ENCODE data around the gene GRID1.
A peak's percentile ranks its signal among the peaks of the same experiment; 100 is the strongest.

GRID1 gene

DNA sequence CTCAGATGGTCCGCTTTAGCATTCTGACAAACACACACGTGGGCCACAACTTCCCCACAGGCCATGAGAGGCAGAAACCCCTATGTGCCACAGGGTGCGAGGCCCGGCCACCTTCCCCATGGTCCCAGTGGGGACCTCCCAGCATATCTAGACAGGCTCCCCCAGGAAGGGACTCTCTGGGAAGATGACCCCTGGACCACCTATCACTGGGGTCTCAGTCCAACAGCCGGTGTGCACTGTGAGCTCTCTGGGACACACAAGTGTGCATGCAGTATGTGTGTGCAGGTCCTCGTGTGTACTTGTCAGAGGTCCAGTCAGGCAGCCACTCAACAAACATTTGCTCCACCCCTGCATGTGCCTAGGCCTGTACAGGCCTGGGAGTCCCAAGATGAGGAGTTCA is 18.7 kb downstream of the GRID1 start:
- H3K4ac ChIP-seq (ENCODE audit: low read depth, low read length), result no peak overlapping the region
- no peak overlapping the region for H2AK5ac ChIP-seq (ENCODE audit: low read length)
- no peaks in the 10 kb centered on the region for H3K79me1 ChIP-seq (ENCODE audit: low read length)
- H3K4me1 ChIP-seq (ENCODE audit: control insufficient read depth, low read depth, low read length), result peaks cover 8% of the 10 kb centered on the region
- H3K9ac ChIP-seq (ENCODE audit: low read length), result no peak overlapping the region
- no peak overlapping the region for H3K23ac ChIP-seq (ENCODE audit: low read length)
- H3K27ac ChIP-seq (ENCODE audit: low read depth, low read length), result no peak overlapping the region
- no peak overlapping the region for H2BK5ac ChIP-seq (ENCODE audit: low read length)
- H3K18ac ChIP-seq (ENCODE audit: low read length), result no peak overlapping the region
- H4K5ac ChIP-seq (ENCODE audit: low read length), result no peak overlapping the region
- no peak overlapping the region for H2BK15ac ChIP-seq (replicated peaks; ENCODE audit: low read depth)
- H2BK120ac ChIP-seq (ENCODE audit: low read depth, low read length), result no peak overlapping the region
- H3K36me3 ChIP-seq (ENCODE audit: control insufficient read depth, insufficient read depth, low read length), result no peaks in the 10 kb centered on the region
- H3K56ac ChIP-seq (ENCODE audit: low read length), result no peak overlapping the region
- no peak overlapping the region for H4K8ac ChIP-seq (ENCODE audit: low read depth, low read length)
- DNase-seq, result no peak
- H3K4me2 ChIP-seq (ENCODE audit: low read length), result no peak overlapping the region
- H3K79me2 ChIP-seq (ENCODE audit: control insufficient read depth, insufficient read depth, low read length), result no peaks in the 10 kb centered on the region
- no CpG with 5 or more reads among the region's 6 CpGs for WGBS (ENCODE audit: extremely low coverage, insufficient coverage, low lambda C conversion rate)
- no peaks in the 10 kb centered on the region for H3K27me3 ChIP-seq (ENCODE audit: insufficient read depth, low read length, poor library complexity)
- H3K4me3 ChIP-seq (ENCODE audit: low read length), result no peak overlapping the region

DNA sequence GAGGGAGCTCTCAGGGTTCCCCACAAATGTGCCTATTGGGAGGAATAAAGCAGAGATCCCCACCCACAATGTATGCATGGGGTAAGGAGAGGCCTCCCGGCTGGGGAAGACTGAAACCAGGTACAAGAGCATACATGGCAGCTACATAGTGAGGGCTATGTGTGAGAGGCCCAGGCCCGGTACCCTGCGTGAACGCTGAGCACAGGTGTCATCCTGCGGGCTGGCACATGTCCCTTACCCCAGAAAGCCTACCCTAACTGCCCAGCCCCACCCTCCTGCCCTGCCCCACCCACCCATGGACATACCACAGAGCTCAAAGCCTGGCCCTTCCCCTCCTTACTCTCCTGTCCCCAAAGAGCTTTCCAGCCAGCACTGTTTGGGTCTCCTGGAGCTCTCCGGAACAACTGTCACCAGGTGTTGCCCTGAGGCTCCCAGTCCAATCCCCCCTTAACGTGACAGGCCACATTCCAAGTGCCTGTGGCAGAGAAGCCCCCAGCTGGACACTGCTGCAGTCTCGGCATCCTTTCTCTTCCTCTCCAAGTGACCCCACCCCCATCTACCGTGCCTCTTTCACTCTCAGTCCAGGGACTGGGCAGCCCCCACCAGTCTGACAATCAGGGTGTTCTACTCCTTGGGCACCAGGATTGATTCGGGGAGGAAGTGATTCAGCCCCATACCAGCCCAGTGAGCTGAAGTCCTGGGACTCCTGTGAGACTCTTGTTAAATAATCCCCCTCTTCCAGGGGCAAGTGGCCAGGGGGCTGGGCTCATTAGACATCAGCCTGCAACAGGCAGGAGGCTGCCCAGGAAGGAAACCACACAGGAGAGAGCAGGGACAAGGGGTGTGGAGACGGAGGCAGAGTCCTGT is 19.6 kb downstream of the GRID1 start:
- Histone ChIP-seq H4K8ac (ENCODE audit: low read depth, low read length) (no peak overlapping the region), H2BK15ac (replicated peaks; ENCODE audit: low read depth) (no peak overlapping the region)
- no CpG with 5 or more reads among the region's 11 CpGs for WGBS (ENCODE audit: extremely low coverage, insufficient coverage, low lambda C conversion rate)

DNA sequence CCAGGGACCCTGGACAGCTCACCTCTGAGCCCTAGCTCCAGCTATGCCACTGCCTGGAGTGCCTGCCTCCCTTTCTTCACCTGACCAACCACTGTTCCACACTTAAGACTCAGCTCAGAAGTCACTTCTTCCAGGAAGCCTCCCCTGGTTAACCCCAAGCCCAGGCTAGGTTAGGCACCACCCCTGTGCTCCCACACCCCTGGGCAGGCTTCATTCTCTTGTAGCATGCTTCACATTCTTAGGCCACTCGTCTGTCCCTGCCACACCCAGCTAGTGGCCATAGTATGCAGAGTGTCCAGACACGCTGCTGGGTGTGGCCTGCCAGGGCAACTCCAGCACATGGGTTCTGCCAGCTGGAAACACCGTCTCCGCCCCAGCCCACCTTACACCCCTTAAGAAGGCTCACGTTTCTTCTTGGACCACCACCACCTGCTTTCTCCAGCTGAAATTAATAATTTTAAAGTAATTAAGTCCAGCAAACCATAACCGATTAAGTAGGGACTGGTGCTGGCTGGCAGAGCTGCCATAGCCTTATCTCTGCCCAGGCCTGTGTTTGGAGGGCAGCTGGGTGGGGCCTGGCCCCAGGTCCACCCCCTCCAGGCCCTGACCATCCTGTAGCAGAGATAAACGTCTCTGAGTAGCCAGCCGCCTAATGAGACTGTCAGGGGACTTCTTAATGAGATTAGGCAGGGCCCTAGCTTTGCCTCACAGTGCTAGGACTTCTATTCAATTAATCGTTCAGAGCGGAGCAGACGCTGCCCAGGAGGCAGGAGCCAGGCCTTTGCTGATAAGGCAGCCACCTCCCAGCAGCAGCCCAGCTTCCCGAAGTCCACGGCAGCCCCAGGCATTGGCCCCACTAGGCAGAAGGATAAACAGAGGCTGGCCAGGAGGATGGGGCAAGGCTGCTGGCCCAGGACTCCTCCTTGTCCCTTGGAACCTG is 20.5 kb downstream of the GRID1 start:
- Histone ChIP-seq H2BK120ac (ENCODE audit: low read depth, low read length) (no peak overlapping the region), H3K18ac (ENCODE audit: low read length) (no peak overlapping the region), H2AK5ac (ENCODE audit: low read length) (no peak overlapping the region), H4K8ac (ENCODE audit: low read depth, low read length) (no peak overlapping the region), H3K9ac (ENCODE audit: low read length) (no peak overlapping the region), H2BK15ac (replicated peaks; ENCODE audit: low read depth) (no peak overlapping the region), H3K79me2 (ENCODE audit: control insufficient read depth, insufficient read depth, low read length) (no peaks in the 10 kb centered on the region), H3K4me2 (ENCODE audit: low read length) (no peak overlapping the region), H3K56ac (ENCODE audit: low read length) (peak overlapping the region; percentile 36), H4K5ac (ENCODE audit: low read length) (no peak overlapping the region), H3K4me3 (ENCODE audit: low read length) (no peak overlapping the region), H2BK5ac (ENCODE audit: low read length) (peak overlapping the region; percentile 48), H3K27me3 (ENCODE audit: insufficient read depth, low read length, poor library complexity) (no peaks in the 10 kb centered on the region), H3K4me1 (ENCODE audit: control insufficient read depth, low read depth, low read length) (peaks cover 8% of the 10 kb centered on the region), H3K27ac (ENCODE audit: low read depth, low read length) (no peak overlapping the region), H3K4ac (ENCODE audit: low read depth, low read length) (no peak overlapping the region), H3K79me1 (ENCODE audit: low read length) (no peaks in the 10 kb centered on the region), H3K36me3 (ENCODE audit: control insufficient read depth, insufficient read depth, low read length) (no peaks in the 10 kb centered on the region), H3K23ac (ENCODE audit: low read length) (no peak overlapping the region)
- peak; percentile 72 for DNase-seq
- no CpG with 5 or more reads among the region's 13 CpGs for WGBS (ENCODE audit: extremely low coverage, insufficient coverage, low lambda C conversion rate)

More for the DNA sequence above, 19.6 kb downstream of the GRID1 start:
- H3K56ac ChIP-seq (ENCODE audit: low read length), result peak overlapping the region; percentile 44
- no peak for DNase-seq
- peaks cover 8% of the 10 kb centered on the region for H3K4me1 ChIP-seq (ENCODE audit: control insufficient read depth, low read depth, low read length)
- no peak overlapping the region for H2BK5ac ChIP-seq (ENCODE audit: low read length)
- H3K79me1 ChIP-seq (ENCODE audit: low read length), result no peaks in the 10 kb centered on the region
- no peak overlapping the region for H3K18ac ChIP-seq (ENCODE audit: low read length)
- H3K23ac ChIP-seq (ENCODE audit: low read length), result no peak overlapping the region
- no peak overlapping the region for H2BK120ac ChIP-seq (ENCODE audit: low read depth, low read length)
- no peaks in the 10 kb centered on the region for H3K79me2 ChIP-seq (ENCODE audit: control insufficient read depth, insufficient read depth, low read length)
- no peak overlapping the region for H3K4me2 ChIP-seq (ENCODE audit: low read length)
- no peaks in the 10 kb centered on the region for H3K27me3 ChIP-seq (ENCODE audit: insufficient read depth, low read length, poor library complexity)
- no peak overlapping the region for H3K4me3 ChIP-seq (ENCODE audit: low read length)
- H3K36me3 ChIP-seq (ENCODE audit: control insufficient read depth, insufficient read depth, low read length), result no peaks in the 10 kb centered on the region
- no peak overlapping the region for H3K9ac ChIP-seq (ENCODE audit: low read length)
- H3K4ac ChIP-seq (ENCODE audit: low read depth, low read length), result no peak overlapping the region
- H3K27ac ChIP-seq (ENCODE audit: low read depth, low read length), result no peak overlapping the region
- H4K5ac ChIP-seq (ENCODE audit: low read length), result no peak overlapping the region
- no peak overlapping the region for H2AK5ac ChIP-seq (ENCODE audit: low read length)

DNA sequence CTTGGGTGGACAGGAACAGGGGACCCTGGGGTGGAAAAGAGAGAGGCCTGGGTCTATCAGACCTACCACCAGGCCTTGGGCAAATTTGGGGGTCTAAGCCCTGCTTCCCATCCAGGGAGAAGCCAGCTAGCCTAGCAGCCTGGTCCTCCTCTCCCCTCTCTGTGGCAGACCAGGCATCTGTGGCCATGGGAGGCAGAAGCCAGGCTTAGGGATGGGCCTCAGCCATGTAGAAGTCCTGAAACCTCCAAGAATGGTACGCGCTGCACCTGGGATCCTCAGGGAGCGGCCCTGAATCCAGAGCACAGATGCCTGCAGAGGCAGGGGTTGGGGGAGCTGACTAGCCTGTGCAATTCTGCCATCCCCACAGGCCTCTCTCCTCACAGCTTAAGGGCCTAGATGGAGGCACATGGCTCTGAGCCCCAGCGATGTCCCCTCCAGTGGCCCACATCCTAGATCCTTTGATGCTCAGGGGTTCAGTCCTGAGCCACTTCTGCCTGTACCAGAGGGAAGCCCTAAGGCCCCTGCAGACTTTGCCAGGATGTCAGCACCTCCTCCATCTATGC is 21.2 kb downstream of the GRID1 start:
- Histone ChIP-seq H4K5ac (ENCODE audit: low read length) (no peak overlapping the region), H3K23ac (ENCODE audit: low read length) (no peak overlapping the region), H3K36me3 (ENCODE audit: control insufficient read depth, insufficient read depth, low read length) (no peaks in the 10 kb centered on the region), H3K27ac (ENCODE audit: low read depth, low read length) (no peak overlapping the region), H3K4me2 (ENCODE audit: low read length) (no peak overlapping the region), H2BK5ac (ENCODE audit: low read length) (no peak overlapping the region), H3K4me1 (ENCODE audit: control insufficient read depth, low read depth, low read length) (peaks cover 8% of the 10 kb centered on the region), H2BK120ac (ENCODE audit: low read depth, low read length) (no peak overlapping the region), H3K27me3 (ENCODE audit: insufficient read depth, low read length, poor library complexity) (no peaks in the 10 kb centered on the region), H4K8ac (ENCODE audit: low read depth, low read length) (no peak overlapping the region), H2BK15ac (replicated peaks; ENCODE audit: low read depth) (no peak overlapping the region), H3K4me3 (ENCODE audit: low read length) (no peak overlapping the region), H3K79me2 (ENCODE audit: control insufficient read depth, insufficient read depth, low read length) (no peaks in the 10 kb centered on the region), H3K18ac (ENCODE audit: low read length) (no peak overlapping the region), H3K79me1 (ENCODE audit: low read length) (no peaks in the 10 kb centered on the region), H3K4ac (ENCODE audit: low read depth, low read length) (no peak overlapping the region), H2AK5ac (ENCODE audit: low read length) (no peak overlapping the region), H3K56ac (ENCODE audit: low read length) (no peak overlapping the region), H3K9ac (ENCODE audit: low read length) (no peak overlapping the region)
- no peak for DNase-seq
- WGBS (ENCODE audit: extremely low coverage, insufficient coverage, low lambda C conversion rate), result no CpG with 5 or more reads among the region's 4 CpGs

DNA sequence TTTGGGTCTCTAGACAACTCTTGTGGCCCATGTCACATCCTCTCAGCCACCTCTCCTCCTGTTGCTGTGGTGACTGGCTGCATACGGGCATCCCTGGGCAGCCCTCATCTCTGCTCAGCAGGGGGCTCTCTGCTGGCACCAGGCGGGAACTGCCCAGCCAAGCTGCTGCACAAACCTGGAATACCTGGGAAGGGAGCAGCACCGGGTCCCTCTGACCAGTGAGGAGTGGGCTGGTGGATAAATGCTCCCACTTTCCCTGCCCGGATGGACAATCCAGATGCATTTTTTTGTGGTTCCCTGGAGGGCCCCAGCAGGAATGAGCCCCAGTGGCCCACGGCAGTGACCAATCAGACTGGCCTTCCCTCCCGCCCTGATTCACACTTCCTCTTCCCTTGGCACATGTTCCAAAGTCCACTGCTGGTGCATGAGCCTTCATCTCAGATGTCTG is 21.9 kb downstream of the GRID1 start:
- DNase-seq, result no peak
- no peak overlapping the region for H3K4me3 ChIP-seq (ENCODE audit: low read length)
- no peaks in the 10 kb centered on the region for H3K36me3 ChIP-seq (ENCODE audit: control insufficient read depth, insufficient read depth, low read length)
- no peak overlapping the region for H3K56ac ChIP-seq (ENCODE audit: low read length)
- no peak overlapping the region for H2BK15ac ChIP-seq (replicated peaks; ENCODE audit: low read depth)
- no peak overlapping the region for H3K27ac ChIP-seq (ENCODE audit: low read depth, low read length)
- H3K4me2 ChIP-seq (ENCODE audit: low read length), result no peak overlapping the region
- H2AK5ac ChIP-seq (ENCODE audit: low read length), result no peak overlapping the region
- H3K4me1 ChIP-seq (ENCODE audit: control insufficient read depth, low read depth, low read length), result peaks cover 8% of the 10 kb centered on the region
- H3K18ac ChIP-seq (ENCODE audit: low read length), result no peak overlapping the region
- no CpG with 5 or more reads among the region's 6 CpGs for WGBS (ENCODE audit: extremely low coverage, insufficient coverage, low lambda C conversion rate)
- no peak overlapping the region for H4K5ac ChIP-seq (ENCODE audit: low read length)
- no peak overlapping the region for H2BK5ac ChIP-seq (ENCODE audit: low read length)
- H3K79me2 ChIP-seq (ENCODE audit: control insufficient read depth, insufficient read depth, low read length), result no peaks in the 10 kb centered on the region
- H4K8ac ChIP-seq (ENCODE audit: low read depth, low read length), result no peak overlapping the region
- H3K4ac ChIP-seq (ENCODE audit: low read depth, low read length), result no peak overlapping the region
- H3K79me1 ChIP-seq (ENCODE audit: low read length), result no peaks in the 10 kb centered on the region
- H2BK120ac ChIP-seq (ENCODE audit: low read depth, low read length), result no peak overlapping the region
- H3K23ac ChIP-seq (ENCODE audit: low read length), result no peak overlapping the region
- H3K9ac ChIP-seq (ENCODE audit: low read length), result no peak overlapping the region
- H3K27me3 ChIP-seq (ENCODE audit: insufficient read depth, low read length, poor library complexity), result no peaks in the 10 kb centered on the region
